Adipocyte (in vitro differentiated cells): Measurements from ENCODE around the gene SSBP1.

Experiments used
- DNase-seq: peaks from one replicate; pipeline ENCODE4 v3.0.0-alpha.2; 2015; ENCODE audit warnings: low read depth
- H3K27me3 ChIP-seq: replicated peaks from 2 replicates; pipeline ENCODE4 v1.7.0; 2013; ENCODE audit warnings: mild to moderate bottlenecking, low read length, moderate library complexity; ENCODE audit not compliant: control insufficient read depth, insufficient read depth
- H3K36me3 ChIP-seq: 2 replicates; pipeline ENCODE4 v1.7.0; 2013; ENCODE audit warnings: low read length, mild to moderate bottlenecking, moderate library complexity; ENCODE audit not compliant: control insufficient read depth, insufficient read depth, severe bottlenecking
- H3K4me1 ChIP-seq: 2 replicates; pipeline ENCODE4 v1.7.0; 2013; ENCODE audit warnings: mild to moderate bottlenecking, low read length, moderate library complexity; ENCODE audit not compliant: control insufficient read depth, insufficient read depth
- H3K4me3 ChIP-seq: 2 replicates; pipeline ENCODE4 v1.7.0; 2013; ENCODE audit warnings: mild to moderate bottlenecking, low read length, moderate library complexity
- H3K9ac ChIP-seq: 2 replicates; pipeline ENCODE4 v1.7.0; 2013; ENCODE audit warnings: mild to moderate bottlenecking, low read length, moderate library complexity
- H3K9me3 ChIP-seq: 2 replicates; pipeline ENCODE4 v1.7.0; 2013; ENCODE audit warnings: mild to moderate bottlenecking, low read length, moderate library complexity; ENCODE audit not compliant: control insufficient read depth

SSBP1 gene

GRCh38 chr7:141785706-141786552 is 47.8 kb downstream of the SSBP1 start:
- no peak overlapping the region for H3K9ac ChIP-seq
- H3K27me3 ChIP-seq, result no peaks in the 10 kb centered on the region
- peak; percentile 68 for DNase-seq
- no peak overlapping the region for H3K4me3 ChIP-seq
- no peaks in the 10 kb centered on the region for H3K9me3 ChIP-seq
- H3K4me1 ChIP-seq, result no peaks in the 10 kb centered on the region
- H3K36me3 ChIP-seq, result peaks cover under 1% of the 10 kb centered on the region

GRCh38 chr7:141788296-141788695 is 50.1 kb downstream of the SSBP1 start:
- Histone ChIP-seq H3K9me3 (no peaks in the 10 kb centered on the region), H3K36me3 (peaks cover 4% of the 10 kb centered on the region), H3K4me1 (no peaks in the 10 kb centered on the region), H3K27me3 (no peaks in the 10 kb centered on the region), H3K4me3 (no peak overlapping the region), H3K9ac (no peak overlapping the region)
- DNase-seq, result no peak

- Histone ChIP-seq H3K36me3 (peaks cover 4% of the 10 kb centered on the region), H3K27me3 (no peaks in the 10 kb centered on the region), H3K9me3 (no peaks in the 10 kb centered on the region), H3K4me1 (no peaks in the 10 kb centered on the region), H3K4me3 (no peak within 1 kb of the TSS), H3K9ac (no peak within 1 kb of the TSS)
- no peak for DNase-seq
These were observed 51.8 kb downstream of the SSBP1 start, which contains the start of gene TAS2R5 for GRCh38 chr7:141789917-141790316. TAS2R5 (plus strand) TSS chr7:141790217; CDS start chr7:141790362, 145 bp downstream.

- H3K4me1 ChIP-seq, result no peaks in the 10 kb centered on the region
- peaks cover 4% of the 10 kb centered on the region for H3K36me3 ChIP-seq
- H3K9me3 ChIP-seq, result no peaks in the 10 kb centered on the region
- H3K9ac ChIP-seq, result no peak overlapping the region
- no peak for DNase-seq
- H3K4me3 ChIP-seq, result no peak overlapping the region
- no peaks in the 10 kb centered on the region for H3K27me3 ChIP-seq
These were observed 54.4 kb downstream of the SSBP1 start for GRCh38 chr7:141792526-141792925.
